ENCODE results near the gene SPATS2L. TPM values are rescaled to one million over a fixed set of nuclear protein-coding genes. Genes with fewer than 3 reads are reported as not detected.

SPATS2L gene
- total RNA-seq, 1 donor from 2014 or later = 100 TPM

GRCh38 chr2:200362202-200362917, 55.9 kb downstream of the SPATS2L start:
- H3K4me3 ChIP-seq = no peak overlapping the region
- no peaks in the 10 kb centered on the region for H3K27me3 ChIP-seq (ENCODE audit: low read depth)
- no peak overlapping the region for H3K27ac ChIP-seq
- intact Hi-C loops (cut with DNase I) = no loop called here
- ATAC-seq = no peak
- no peaks in the 10 kb centered on the region for H3K9me3 ChIP-seq
- TF ChIP-seq CTCF (IDR thresholded peaks at IDR 0.05) = no peak
- no peak for DNase-seq
- H3K4me1 ChIP-seq = peaks cover 9% of the 10 kb centered on the region
- H3K36me3 ChIP-seq = no peaks in the 10 kb centered on the region

DNA sequence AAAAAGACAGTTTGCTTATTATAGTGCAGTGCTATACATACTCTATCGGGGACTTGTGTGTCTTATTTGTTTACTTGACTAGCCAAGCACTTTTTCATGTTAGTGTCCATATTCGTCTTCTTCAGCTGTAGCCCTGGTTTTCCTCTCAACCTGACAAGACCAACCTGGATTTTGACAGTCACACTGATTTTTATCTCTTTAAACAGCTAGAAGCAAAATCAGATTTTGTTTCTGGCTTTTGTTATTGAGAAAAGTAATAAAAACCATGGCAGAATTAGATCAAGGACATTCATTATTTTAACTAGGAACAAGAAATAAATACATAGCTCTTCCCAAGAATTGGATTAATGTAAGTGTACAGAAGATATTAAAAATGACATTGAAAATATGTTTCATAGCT, 56.8 kb downstream of the SPATS2L start:
- Histone ChIP-seq H3K4me1 (peaks cover 13% of the 10 kb centered on the region), H3K27ac (no peak overlapping the region), H3K4me3 (no peak overlapping the region), H3K27me3 (ENCODE audit: low read depth) (no peaks in the 10 kb centered on the region), H3K9me3 (no peaks in the 10 kb centered on the region), H3K36me3 (no peaks in the 10 kb centered on the region)
- DNase-seq = no peak
- intact Hi-C loops (cut with DNase I) = no loop called here
- no peak for TF ChIP-seq CTCF (IDR thresholded peaks at IDR 0.05)
- ATAC-seq = no peak

DNA sequence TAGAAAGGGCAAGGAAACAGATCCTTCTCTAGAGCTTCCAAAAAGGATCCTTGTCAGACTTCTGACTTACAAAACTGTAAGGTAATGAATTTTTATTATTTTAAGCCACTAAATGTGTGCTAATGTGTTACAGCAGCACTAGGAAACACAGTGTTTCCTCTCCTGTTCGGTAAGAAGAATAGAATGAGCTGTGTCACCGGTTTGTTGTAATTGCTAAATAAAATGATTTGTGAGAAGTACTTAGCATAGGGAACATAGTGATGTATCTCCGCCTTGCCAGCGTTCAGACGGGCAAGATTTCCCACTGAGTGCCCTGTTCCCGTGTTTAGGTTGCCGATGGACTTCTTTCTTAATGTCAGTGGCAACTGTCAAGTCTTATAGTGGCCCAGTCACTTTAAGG, 57.6 kb downstream of the SPATS2L start:
- no peak overlapping the region for H3K4me3 ChIP-seq
- DNase-seq (no peak), ATAC-seq (no peak)
- no peaks in the 10 kb centered on the region for H3K36me3 ChIP-seq
- intact Hi-C loops (cut with DNase I) = no loop called here
- TF ChIP-seq CTCF (IDR thresholded peaks at IDR 0.05) = no peak
- no peak overlapping the region for H3K27ac ChIP-seq
- H3K27me3 ChIP-seq (ENCODE audit: low read depth) = no peaks in the 10 kb centered on the region
- no peaks in the 10 kb centered on the region for H3K9me3 ChIP-seq
- peaks cover 13% of the 10 kb centered on the region for H3K4me1 ChIP-seq

DNA sequence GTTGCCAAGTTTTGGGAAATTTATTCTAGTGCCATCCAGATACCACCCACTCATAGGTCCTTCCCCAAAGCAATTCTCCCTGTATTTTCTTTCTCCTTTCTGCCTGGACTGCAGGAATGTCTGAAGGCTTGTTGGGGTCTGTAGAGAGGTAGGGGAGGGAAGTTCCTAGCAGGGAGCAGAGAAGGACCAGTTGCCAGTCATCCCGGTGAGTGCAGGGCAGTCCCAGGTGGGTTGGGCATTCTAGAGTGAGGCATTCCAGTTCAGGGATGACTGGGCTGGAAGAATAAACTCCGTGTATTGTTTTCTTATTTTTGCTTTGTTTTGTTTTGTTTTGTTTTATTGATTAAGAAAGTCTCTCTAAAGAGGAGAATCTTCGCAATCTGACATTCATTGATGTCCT, 58.1 kb downstream of the SPATS2L start:
- H3K27me3 ChIP-seq (ENCODE audit: low read depth) = no peaks in the 10 kb centered on the region
- no peaks in the 10 kb centered on the region for H3K9me3 ChIP-seq
- peaks cover 13% of the 10 kb centered on the region for H3K4me1 ChIP-seq
- ATAC-seq (peak in 1 of 2 donors; percentile 49), DNase-seq (no peak)
- H3K27ac ChIP-seq = no peak overlapping the region
- no peaks in the 10 kb centered on the region for H3K36me3 ChIP-seq
- no peak for TF ChIP-seq CTCF (IDR thresholded peaks at IDR 0.05)
- H3K4me3 ChIP-seq = no peak overlapping the region
- intact Hi-C loops (cut with DNase I) = no loop called here

DNA sequence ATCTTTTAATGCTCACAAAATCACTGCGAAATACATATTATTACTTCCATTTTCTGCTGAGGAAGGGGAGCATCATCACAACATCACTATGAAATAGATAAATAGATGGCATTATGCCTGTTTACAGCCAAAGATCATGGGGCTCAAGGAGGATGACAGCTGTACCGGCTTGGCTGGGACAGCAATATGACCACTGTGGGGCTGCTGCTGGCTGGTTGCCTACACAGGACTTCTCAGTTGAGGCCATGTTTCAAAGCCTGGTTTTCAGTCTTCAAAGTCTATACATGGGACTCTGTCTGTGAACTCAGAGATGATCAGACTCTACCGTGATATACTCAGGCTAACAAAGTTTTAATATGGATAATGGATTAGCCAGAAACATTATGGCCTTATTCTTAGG, 58.7 kb downstream of the SPATS2L start:
- Histone ChIP-seq H3K9me3 (no peaks in the 10 kb centered on the region), H3K27me3 (ENCODE audit: low read depth) (no peaks in the 10 kb centered on the region), H3K36me3 (no peaks in the 10 kb centered on the region), H3K4me3 (no peak overlapping the region), H3K4me1 (peaks cover 13% of the 10 kb centered on the region), H3K27ac (no peak overlapping the region)
- intact Hi-C loops (cut with DNase I) = no loop called here
- DNase-seq (no peak), ATAC-seq (no peak)
- no peak for TF ChIP-seq CTCF (IDR thresholded peaks at IDR 0.05)

All from lower lobe of right lung (tissue), 2 donors.